A549 (cell line): ENCODE results near the gene ATP8A2. TPM values are rescaled to one million over a fixed set of nuclear protein-coding genes. Genes with fewer than 3 reads are reported as not detected.

Experiments used
- ATAC-seq, 2 experiments: fragments of 200-7000 bp in 1 of 2; fragments of >200 bp in 1 of 2; cut with Nextera tagmentation in 1 of 2; cut with Tn5 transposase in 1 of 2; 3 replicates each; pipeline versions ENCODE4 v1.8.0 to v1.9.1; 2018 to 2020; ENCODE audit warnings: mild to moderate bottlenecking in 1 of 2, moderate library complexity in 1 of 2
- CTCF ChIA-PET: fragments of 300-600 bp; sonication (Branson Sonifier 250); formaldehyde crosslinking; extraction: SDS; loops from one replicate; lab custom pipeline; 2021; ENCODE audit warnings: antibody characterized with exemption, inconsistent platforms; lab: Yijun Ruan, JAX
- POLR2A ChIA-PET: fragments of 350-600 bp; formaldehyde crosslinking; extraction: SDS; loops from one replicate; lab custom pipeline; 2021; ENCODE audit warnings: antibody characterized with exemption, inconsistent platforms; lab: Yijun Ruan, JAX
- DNase-seq, 2 experiments: peaks; one replicate each; pipeline versions ENCODE4 v3.0.0 to v3.0.0-alpha.2; 2011 to 2016; ENCODE audit warnings: low read depth in 1 of 2, low spot score in 1 of 2
- FAIRE-seq: peaks from 2 replicates; lab custom pipeline; 2011; peaks lifted over from hg19 to GRCh38; lab: Jason Lieb, UNC
- H3K27ac ChIP-seq, 2 experiments: fragments of >200 bp; sonication (Bioruptor Twin); formaldehyde crosslinking; 3 replicates each; pipeline ENCODE4 v1.5.1; 2016 to 2017
- H3K4me1 ChIP-seq: fragments of >200 bp; sonication (Bioruptor Twin); formaldehyde crosslinking; 3 replicates; pipeline ENCODE4 v1.6.1; 2016
- H3K4me2 ChIP-seq: fragments of >200 bp; sonication (Bioruptor Twin); formaldehyde crosslinking; 3 replicates; pipeline ENCODE4 v1.6.1; 2016
- H3K4me3 ChIP-seq: fragments of >200 bp; sonication (Bioruptor Twin); formaldehyde crosslinking; 3 replicates; pipeline ENCODE4 v1.5.1; 2016
- H3K9me3 ChIP-seq: fragments of >200 bp; sonication (Bioruptor Twin); formaldehyde crosslinking; 3 replicates; pipeline ENCODE4 v1.6.1; 2016
- CBX8 ChIP-seq: fragments of 200-600 bp; sonication (generic); IDR thresholded peaks from 2 replicates; pipeline ENCODE4 v1.6.1; 2016
- CEBPB ChIP-seq, 2 experiments: fragments of >200 bp in 1 of 2; sonication (Bioruptor Twin) in 1 of 2; formaldehyde crosslinking in 1 of 2; IDR thresholded peaks; 2 replicates each; pipeline ENCODE4 v1.6.1; 2012 to 2016
- CHD2 ChIP-seq: fragments of 150-350 bp; IDR thresholded peaks from 2 replicates; pipeline ENCODE4 v1.6.1; 2014; ENCODE audit warnings: low read length; ENCODE audit not compliant: partially characterized antibody
- CHD4 ChIP-seq: fragments of 200-600 bp; sonication (generic); IDR thresholded peaks from 2 replicates; pipeline ENCODE4 v1.6.1; 2016; ENCODE audit warnings: antibody characterized with exemption, mild to moderate bottlenecking, borderline replicate concordance
- CTCF ChIP-seq: fragments of >200 bp; sonication (Bioruptor Twin); formaldehyde crosslinking; IDR thresholded peaks from 3 replicates; pipeline ENCODE4 v1.5.1; 2016
- EHF ChIP-seq: fragments of 250-450 bp; sonication (Bioruptor Pico); IDR thresholded peaks from 2 replicates; pipeline ENCODE4 v1.5.0; 2020; ENCODE audit warnings: mild to moderate bottlenecking
- EP300 ChIP-seq, 2 experiments: fragments of >200 bp; sonication (Bioruptor Twin); formaldehyde crosslinking; IDR thresholded peaks; 2 replicates in 1 of 2; 3 replicates in 1 of 2; pipeline ENCODE4 v1.6.1; 2016 to 2017
- FOSB ChIP-seq: fragments of 250-450 bp; sonication (Bioruptor Pico); IDR thresholded peaks from 2 replicates; pipeline ENCODE4 v1.5.0; 2020; ENCODE audit warnings: mild to moderate bottlenecking, moderate library complexity
- HES2 ChIP-seq: fragments of >200 bp; sonication (Bioruptor Twin); formaldehyde crosslinking; IDR thresholded peaks from 2 replicates; pipeline ENCODE4 v1.6.1; 2016
- HEYL ChIP-seq: fragments of 250-450 bp; sonication (Bioruptor Pico); IDR thresholded peaks from 2 replicates; pipeline ENCODE4 v1.8.0; 2021; ENCODE audit warnings: mild to moderate bottlenecking, moderate library complexity
- JUN ChIP-seq, 2 experiments: fragments of >200 bp; sonication (Bioruptor Twin); formaldehyde crosslinking; IDR thresholded peaks; 2 replicates in 1 of 2; 3 replicates in 1 of 2; pipeline ENCODE4 v1.6.1; 2016 to 2017
- KDM1A ChIP-seq: fragments of 200-600 bp; sonication (generic); IDR thresholded peaks from 2 replicates; pipeline ENCODE4 v1.6.1; 2016; ENCODE audit warnings: low read depth, mild to moderate bottlenecking
- NFE2L2 ChIP-seq: fragments of 150-350 bp; conservative IDR thresholded peaks from 2 replicates; pipeline ENCODE4 v1.6.1; 2014; ENCODE audit warnings: low read length
- RAD21 ChIP-seq, 2 experiments: fragments of >200 bp in 1 of 2; sonication (Bioruptor Twin) in 1 of 2; formaldehyde crosslinking in 1 of 2; IDR thresholded peaks in 1 of 2; conservative IDR thresholded peaks in 1 of 2; 2 replicates in 1 of 2; 3 replicates in 1 of 2; pipeline ENCODE4 v1.6.1; 2012 to 2018; ENCODE audit warnings: inconsistent platforms in 1 of 2
- ZC3H11A ChIP-seq: fragments of 450-650 bp; IDR thresholded peaks from 2 replicates; pipeline ENCODE4 v1.6.1; 2014; ENCODE audit warnings: antibody characterized with exemption, mild to moderate bottlenecking
- ZFP36 ChIP-seq: fragments of 450-650 bp; IDR thresholded peaks from 2 replicates; pipeline ENCODE4 v1.6.1; 2014; ENCODE audit warnings: borderline replicate concordance; ENCODE audit not compliant: partially characterized antibody
- ZNF302 ChIP-seq: fragments of 250-450 bp; sonication (Bioruptor Pico); IDR thresholded peaks from 2 replicates; pipeline ENCODE4 v1.9.0; 2021; ENCODE audit warnings: inconsistent platforms, mild to moderate bottlenecking, moderate library complexity
- ZSCAN20 ChIP-seq: fragments of 250-450 bp; sonication (Bioruptor Pico); IDR thresholded peaks from 2 replicates; pipeline ENCODE4 v1.8.0; 2022; ENCODE audit warnings: mild to moderate bottlenecking, moderate library complexity
- WGBS: methylation state at CpG from one replicate; pipeline ENCODE4 v1.1.6; 2017; ENCODE audit errors: missing lambda C conversion rate; 5-methylcytosine and 5-hydroxymethylcytosine counted together
- polyA plus RNA-seq, 4 experiments: library from polyadenylated mRNA; depleted of rRNA in 3 of 4; stranded (reverse); fragments of >200 nt; fragmentation: RNase III in 1 of 4; extraction: RNeasy Plus Mini Kit Qiagen cat#74134 plus additional on column Dnase treatment in 1 of 4; gene quantifications; 2 replicates in 3 of 4; 3 replicates in 1 of 4; pipeline ENCODE4 v1.2.3, GENCODE V29; 2011 to 2017
- TF ChIP-seq, protein P1 (sequence below): fragments of 200-600 bp; sonication (generic); IDR thresholded peaks from 2 replicates; pipeline ENCODE4 v1.6.1; 2016; ENCODE audit warnings: antibody characterized with exemption, mild to moderate bottlenecking, moderate library complexity

Gene ATP8A2
- polyA plus RNA-seq, 2 of the 4 experiments (the other 2 are of a cell fraction), result 0.03 TPM; not detected in 1

DNA sequence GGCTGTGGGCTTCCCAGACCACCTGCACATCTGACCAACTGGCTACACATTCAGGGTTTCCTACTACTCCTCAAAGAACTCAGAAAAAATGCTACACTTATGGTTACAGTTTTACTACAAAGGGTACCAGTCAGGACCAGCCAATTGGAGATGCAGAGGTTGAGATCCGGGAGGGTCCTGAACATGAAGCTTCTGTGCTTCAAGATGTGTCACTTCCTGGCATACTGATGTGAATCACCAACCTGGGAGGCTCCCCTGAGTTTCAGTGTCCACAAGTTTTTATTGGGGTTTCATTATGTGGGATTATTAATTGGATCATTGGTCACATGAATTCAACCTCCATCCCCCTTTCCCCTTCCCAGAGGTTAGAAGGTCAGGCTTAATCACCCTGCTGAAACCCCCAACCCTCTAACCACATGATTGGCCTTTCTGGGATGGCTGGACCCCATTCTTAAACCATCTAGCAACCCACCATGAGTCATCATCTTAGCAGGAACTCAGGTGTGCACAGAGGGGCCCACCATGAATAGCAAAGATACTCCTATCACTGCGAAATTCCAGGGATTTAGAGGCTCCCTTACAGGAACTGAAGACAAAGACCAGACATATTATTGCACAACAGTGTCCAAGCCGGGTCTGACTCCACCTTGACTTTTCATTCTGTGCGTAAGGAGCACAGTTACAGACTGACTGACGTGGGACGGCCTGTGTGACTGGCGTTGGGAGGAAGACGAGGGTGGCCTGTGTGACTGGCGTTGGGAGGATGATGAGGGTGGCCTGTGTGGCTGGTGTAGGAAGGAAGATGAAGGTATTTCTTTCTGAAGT, 90.7 kb downstream of the ATP8A2 start:
- POLR2A ChIA-PET, result no interaction called here
- no peak for TF ChIP-seq ZC3H11A
- TF ChIP-seq CEBPB (IDR thresholded peaks at IDR 0.05), result peak in 1 of 2 experiments; percentile 13; a peak in 1 of 4 replicates
- TF ChIP-seq, all 56 proteins: peak for 1
- no peak for FAIRE-seq
- CTCF ChIA-PET, result no interaction called here
- Histone ChIP-seq H3K4me3 (no peak overlapping the region), H3K27ac (no peak overlapping the region), H3K4me2 (no peak overlapping the region), H3K9me3 (no peaks in the 10 kb centered on the region), H3K4me1 (no peaks in the 10 kb centered on the region)
- WGBS, result 10% methylated on average over 9 of the region's 9 CpGs
- no peak for ATAC-seq
- DNase-seq, result no peak

DNA sequence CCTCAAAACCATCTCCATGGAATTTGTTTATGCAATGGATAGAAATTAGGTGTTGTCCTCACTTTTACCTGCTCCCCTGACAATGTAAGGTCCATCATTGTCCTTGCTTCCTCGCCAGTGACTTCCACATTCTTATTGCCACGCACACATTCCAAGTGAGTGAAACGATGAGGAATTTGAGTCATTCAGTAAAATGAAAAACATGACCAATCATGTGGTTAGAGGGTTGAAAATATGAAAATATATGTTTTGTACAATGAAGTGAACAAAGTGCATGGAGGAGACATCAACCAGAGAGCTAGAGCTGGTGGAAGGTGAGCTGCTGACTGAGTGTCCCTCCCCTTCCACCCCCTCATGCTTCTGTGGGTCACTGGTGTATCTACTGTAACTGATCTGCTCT, 91.7 kb downstream of the ATP8A2 start:
- no peaks in the 10 kb centered on the region for H3K9me3 ChIP-seq
- no peak for DNase-seq
- 8% methylated on average over 3 of the region's 3 CpGs for WGBS
- H3K4me1 ChIP-seq, result no peaks in the 10 kb centered on the region
- ChIA-PET POLR2A (no interaction called here), CTCF (no interaction called here)
- FAIRE-seq, result no peak
- no peak for TF ChIP-seq JUN (IDR thresholded peaks at IDR 0.05)
- TF ChIP-seq ZFP36, result no peak
- H3K4me2 ChIP-seq, result no peak overlapping the region
- no peak overlapping the region for H3K27ac ChIP-seq
- ATAC-seq, result no peak
- no peak overlapping the region for H3K4me3 ChIP-seq

- no peaks in the 10 kb centered on the region for H3K4me1 ChIP-seq
- 35% methylated on average over 4 of the region's 4 CpGs for WGBS
- ChIA-PET POLR2A (no interaction called here), CTCF (interaction anchor here (0.9 kb wide), 1 partner anchor 12 kb away, joined by 3 read pairs; no protein-coding TSS in a partner anchor)
- TF ChIP-seq CHD2 (no peak), ZFP36 (no peak), ZNF302 (no peak), HES2 (no peak), CTCF (no peak), NFE2L2 (no peak), FOSB (CRISPR knock-in tag) (no peak), EHF (CRISPR knock-in tag) (no peak), EP300 (IDR thresholded peaks at IDR 0.05) (no peak), CHD4 (no peak), CBX8 (no peak), CEBPB (IDR thresholded peaks at IDR 0.05) (no peak), KDM1A (no peak), RAD21 (conservative IDR thresholded peaks at IDR 0.05 in 1 of 2, IDR thresholded peaks at IDR 0.05 in 1 of 2) (no peak), HEYL (CRISPR knock-in tag) (no peak), ZSCAN20 (CRISPR knock-in tag) (no peak)
- TF ChIP-seq, protein P1, sequence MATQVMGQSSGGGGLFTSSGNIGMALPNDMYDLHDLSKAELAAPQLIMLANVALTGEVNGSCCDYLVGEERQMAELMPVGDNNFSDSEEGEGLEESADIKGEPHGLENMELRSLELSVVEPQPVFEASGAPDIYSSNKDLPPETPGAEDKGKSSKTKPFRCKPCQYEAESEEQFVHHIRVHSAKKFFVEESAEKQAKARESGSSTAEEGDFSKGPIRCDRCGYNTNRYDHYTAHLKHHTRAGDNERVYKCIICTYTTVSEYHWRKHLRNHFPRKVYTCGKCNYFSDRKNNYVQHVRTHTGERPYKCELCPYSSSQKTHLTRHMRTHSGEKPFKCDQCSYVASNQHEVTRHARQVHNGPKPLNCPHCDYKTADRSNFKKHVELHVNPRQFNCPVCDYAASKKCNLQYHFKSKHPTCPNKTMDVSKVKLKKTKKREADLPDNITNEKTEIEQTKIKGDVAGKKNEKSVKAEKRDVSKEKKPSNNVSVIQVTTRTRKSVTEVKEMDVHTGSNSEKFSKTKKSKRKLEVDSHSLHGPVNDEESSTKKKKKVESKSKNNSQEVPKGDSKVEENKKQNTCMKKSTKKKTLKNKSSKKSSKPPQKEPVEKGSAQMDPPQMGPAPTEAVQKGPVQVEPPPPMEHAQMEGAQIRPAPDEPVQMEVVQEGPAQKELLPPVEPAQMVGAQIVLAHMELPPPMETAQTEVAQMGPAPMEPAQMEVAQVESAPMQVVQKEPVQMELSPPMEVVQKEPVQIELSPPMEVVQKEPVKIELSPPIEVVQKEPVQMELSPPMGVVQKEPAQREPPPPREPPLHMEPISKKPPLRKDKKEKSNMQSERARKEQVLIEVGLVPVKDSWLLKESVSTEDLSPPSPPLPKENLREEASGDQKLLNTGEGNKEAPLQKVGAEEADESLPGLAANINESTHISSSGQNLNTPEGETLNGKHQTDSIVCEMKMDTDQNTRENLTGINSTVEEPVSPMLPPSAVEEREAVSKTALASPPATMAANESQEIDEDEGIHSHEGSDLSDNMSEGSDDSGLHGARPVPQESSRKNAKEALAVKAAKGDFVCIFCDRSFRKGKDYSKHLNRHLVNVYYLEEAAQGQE, result no peak
- H3K27ac ChIP-seq, result no peak overlapping the region
- no peak overlapping the region for H3K4me2 ChIP-seq
- no peak for DNase-seq
- H3K9me3 ChIP-seq, result no peaks in the 10 kb centered on the region
- no peak for FAIRE-seq
- peak; percentile 29 to 44; a peak in 1 of 6 replicates for ATAC-seq
- no peak overlapping the region for H3K4me3 ChIP-seq
These were observed 95.1 kb downstream of the ATP8A2 start for GRCh38 chr13:25466880-25467279.
